Keratinocyte (primary cell): ENCODE data around the gene FAM3B. TPM values are rescaled to one million over a fixed set of nuclear protein-coding genes. Genes with fewer than 3 reads are reported as not detected.

ENCODE experiments used
- DNase-seq: peaks from one replicate; pipeline ENCODE4 v3.0.0-alpha.2; 2011; ENCODE audit warnings: low read depth, missing footprints, low spot score
- FAIRE-seq: peaks from 2 replicates; lab custom pipeline; 2011; peaks lifted over from hg19 to GRCh38; lab: Jason Lieb, UNC
- H2AFZ ChIP-seq: 2 replicates; pipeline ENCODE4 v1.6.0; 2012; ENCODE audit warnings: low read length, control low read depth, inconsistent platforms; ENCODE audit not compliant: control insufficient read depth
- H3K27ac ChIP-seq: 2 replicates; pipeline ENCODE4 v1.5.1; 2011; ENCODE audit warnings: low read length; ENCODE audit not compliant: control insufficient read depth, insufficient read depth
- H3K27me3 ChIP-seq: 3 replicates; pipeline ENCODE4 v1.6.0; 2011; ENCODE audit warnings: low read length; ENCODE audit not compliant: control insufficient read depth, insufficient read depth; ENCODE audit errors: extremely low read depth
- H3K36me3 ChIP-seq, 2 experiments: 2 replicates in 1 of 2; 3 replicates in 1 of 2; pipeline ENCODE4 v1.5.1; 2011; ENCODE audit warnings: low read length in 2 of 2, mild to moderate bottlenecking in 1 of 2; ENCODE audit not compliant: control insufficient read depth in 2 of 2, insufficient read depth in 2 of 2; ENCODE audit errors: extremely low read depth in 1 of 2
- H3K4me1 ChIP-seq: 3 replicates; pipeline ENCODE4 v1.5.1; 2011; ENCODE audit warnings: low read length; ENCODE audit not compliant: control insufficient read depth, insufficient read depth; ENCODE audit errors: extremely low read depth
- H3K4me2 ChIP-seq: 3 replicates; pipeline ENCODE4 v1.6.0; 2011; ENCODE audit warnings: low read depth, low read length; ENCODE audit not compliant: control insufficient read depth, insufficient read depth; ENCODE audit errors: extremely low read depth
- H3K4me3 ChIP-seq, 3 experiments: fragments of 200-600 bp in 1 of 3; sonication (generic) in 1 of 3; 2 replicates in 2 of 3; 3 replicates in 1 of 3; pipeline ENCODE4 v1.5.1; 2011 to 2016; ENCODE audit warnings: low read length in 3 of 3, mild to moderate bottlenecking in 3 of 3, control low read depth in 2 of 3, inconsistent platforms in 1 of 3, low read depth in 1 of 3, mixed read lengths in 1 of 3, mixed run types in 1 of 3, moderate library complexity in 1 of 3; ENCODE audit not compliant: control insufficient read depth in 2 of 3, insufficient read depth in 2 of 3; ENCODE audit errors: extremely low read depth in 1 of 3
- H3K79me2 ChIP-seq: 2 replicates; pipeline ENCODE4 v1.6.0; 2012; ENCODE audit warnings: low read length; ENCODE audit not compliant: control insufficient read depth, insufficient read depth
- H3K9ac ChIP-seq: 3 replicates; pipeline ENCODE4 v1.6.0; 2011; ENCODE audit warnings: low read length; ENCODE audit not compliant: control insufficient read depth, insufficient read depth; ENCODE audit errors: extremely low read depth
- H3K9me1 ChIP-seq: 3 replicates; pipeline ENCODE4 v1.6.0; 2011; ENCODE audit warnings: low read length; ENCODE audit not compliant: control insufficient read depth, insufficient read depth; ENCODE audit errors: extremely low read depth
- H3K9me3 ChIP-seq: 2 replicates; pipeline ENCODE4 v1.5.1; 2012; ENCODE audit warnings: low read depth, low read length; ENCODE audit not compliant: control insufficient read depth
- H4K20me1 ChIP-seq: 3 replicates; pipeline ENCODE4 v1.6.0; 2011; ENCODE audit warnings: low read length; ENCODE audit not compliant: control insufficient read depth, insufficient read depth; ENCODE audit errors: extremely low read depth
- CTCF ChIP-seq, 3 experiments: IDR thresholded peaks in 1 of 3; conservative IDR thresholded peaks in 1 of 3; optimal IDR thresholded peaks in 1 of 3; 2 replicates in 2 of 3; 3 replicates in 1 of 3; pipeline versions ENCODE3 to v1.5.1; 2011; ENCODE audit warnings: low read length in 3 of 3, mild to moderate bottlenecking in 3 of 3, moderate library complexity in 2 of 3, control low read depth in 1 of 3, inconsistent platforms in 1 of 3; ENCODE audit not compliant: insufficient read depth in 2 of 3; ENCODE audit errors: extremely low read depth in 1 of 3
- EZH2 ChIP-seq: IDR thresholded peaks from one replicate; pipeline ENCODE4 v1.6.1; 2012; ENCODE audit warnings: inconsistent platforms, mild to moderate bottlenecking, low read length, moderate library complexity
- dilution Hi-C: fragments of 300-500 bp; cut with MboI; formaldehyde crosslinking; loops from one replicate; pipeline ENCODE4 v1.7.0; 2020; ENCODE audit warnings: low sequenced_read_pairs; ENCODE audit not compliant: extremely low pct_ligation_motif_present
- polyA plus RNA-seq, 5 experiments: library from polyadenylated mRNA; depleted of rRNA in 3 of 5; stranded (reverse) in 3 of 5; stranded (forward) in 1 of 5; unstranded in 1 of 5; fragments of >200 nt; gene quantifications; 1 replicate in 1 of 5; 2 replicates in 3 of 5; 3 replicates in 1 of 5; pipeline versions ENCODE4 v1.2.1 to v1.2.3, GENCODE V29; 2011 to 2012; ENCODE audit warnings: missing spikeins in 2 of 5, low read depth in 1 of 5, low replicate concordance in 1 of 5

The FAM3B gene
- polyA plus RNA-seq, 1 donor (not counting 4 experiments of a cell fraction or from before 2014, with no cell fraction given): not detected

- FAIRE-seq (no peak), DNase-seq (no peak)
- Histone ChIP-seq H3K36me3 (no peaks in the 10 kb centered on the region), H3K9me3 (no peaks in the 10 kb centered on the region), H3K9me1 (no peaks in the 10 kb centered on the region), H3K4me2 (no peak overlapping the region), H3K27ac (no peak overlapping the region), H2AFZ (no peak overlapping the region), H3K27me3 (peaks cover 4% of the 10 kb centered on the region), H3K4me3 (no peak overlapping the region), H3K4me1 (no peaks in the 10 kb centered on the region), H3K79me2 (no peaks in the 10 kb centered on the region), H3K9ac (no peak overlapping the region), H4K20me1 (no peaks in the 10 kb centered on the region)
- TF ChIP-seq CTCF (optimal IDR thresholded peaks at IDR 0.05 in 1 of 3, IDR thresholded peaks at IDR 0.05 in 1 of 3, conservative IDR thresholded peaks at IDR 0.05 in 1 of 3; ENCODE audit: extremely low read depth in 1 of 3, insufficient read depth in 2 of 3, low read length in 3 of 3) (no peak), EZH2 (no peak)
- dilution Hi-C loops: no loop called here
Observed at GRCh38 chr21:41346758-41347157, 30.2 kb downstream of the FAM3B start.

- Histone ChIP-seq H3K9me1 (no peaks in the 10 kb centered on the region), H3K4me2 (no peak overlapping the region), H3K9me3 (no peaks in the 10 kb centered on the region), H3K4me3 (no peak overlapping the region), H3K36me3 (no peaks in the 10 kb centered on the region), H3K27me3 (peaks cover 4% of the 10 kb centered on the region), H3K27ac (no peak overlapping the region), H3K79me2 (no peaks in the 10 kb centered on the region), H4K20me1 (no peaks in the 10 kb centered on the region), H2AFZ (no peak overlapping the region), H3K9ac (no peak overlapping the region), H3K4me1 (no peaks in the 10 kb centered on the region)
- DNase-seq: no peak
- dilution Hi-C loops: no loop called here
- TF ChIP-seq EZH2: no peak
- TF ChIP-seq CTCF (optimal IDR thresholded peaks at IDR 0.05 in 1 of 3, IDR thresholded peaks at IDR 0.05 in 1 of 3, conservative IDR thresholded peaks at IDR 0.05 in 1 of 3; ENCODE audit: extremely low read depth in 1 of 3, insufficient read depth in 2 of 3, low read length in 3 of 3): no peak
- FAIRE-seq: no peak
Observed at GRCh38 chr21:41348434-41348833, 31.8 kb downstream of the FAM3B start.
